GM11168 (cell line): Measurements from ENCODE around the gene SAP130.

Source experiments
- in situ Hi-C: fragments of 300-500 bp; cut with MboI; formaldehyde crosslinking; loops from one replicate; pipeline ENCODE4 v1.12.0; 2022; ENCODE audit warnings: low sequenced_read_pairs; ENCODE audit not compliant: unreplicated experiment

The SAP130 gene

DNA sequence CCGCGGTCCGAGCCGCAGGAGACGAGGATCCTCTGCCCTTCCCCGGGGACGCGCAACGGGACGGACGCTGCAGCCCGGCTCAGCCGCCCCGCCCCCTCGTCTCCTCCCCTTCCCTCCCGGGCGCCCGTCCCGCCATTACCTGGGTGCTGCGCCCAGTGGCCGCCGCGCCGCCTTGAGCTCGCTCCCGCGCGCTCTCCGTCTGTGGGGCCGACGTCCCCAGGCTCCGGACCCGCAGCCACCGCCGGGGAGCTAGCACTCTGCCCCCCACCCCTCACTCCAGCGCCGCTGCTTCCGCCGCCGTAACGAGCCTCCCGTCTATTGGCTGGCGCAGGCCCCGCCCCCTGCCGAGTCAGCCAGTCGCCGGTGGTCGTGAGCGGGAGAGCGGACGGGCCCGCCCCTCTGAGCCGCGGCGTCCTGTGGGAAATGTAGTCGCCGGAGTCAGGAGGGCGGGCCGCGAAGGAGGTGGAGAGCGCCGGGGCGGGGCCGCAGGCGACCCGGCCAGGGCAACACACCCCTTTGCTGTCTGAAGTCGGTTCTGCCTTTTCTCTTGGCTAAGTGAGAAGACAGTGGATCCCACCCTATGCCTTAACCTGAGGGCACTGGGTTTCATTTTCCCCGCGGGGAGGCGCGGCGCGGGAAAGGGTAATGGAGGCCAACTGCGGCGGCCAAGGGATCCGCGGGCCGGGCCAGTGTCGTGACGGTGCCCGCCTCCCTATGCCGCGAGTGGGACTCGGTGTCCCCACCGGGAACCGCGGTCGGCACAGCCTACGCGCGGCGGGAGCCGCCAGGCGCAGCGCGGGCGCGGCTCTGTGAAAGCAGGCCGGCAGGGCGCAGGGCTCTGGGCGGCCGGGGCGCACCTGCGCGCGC lies at the start of gene SAP130:
SAP130 (minus strand) TSS at position 259 of the 867 bp plus-strand sequence. CDS start 1,767 bp downstream, outside the sequence.
- in situ Hi-C loops = no loop called here

DNA sequence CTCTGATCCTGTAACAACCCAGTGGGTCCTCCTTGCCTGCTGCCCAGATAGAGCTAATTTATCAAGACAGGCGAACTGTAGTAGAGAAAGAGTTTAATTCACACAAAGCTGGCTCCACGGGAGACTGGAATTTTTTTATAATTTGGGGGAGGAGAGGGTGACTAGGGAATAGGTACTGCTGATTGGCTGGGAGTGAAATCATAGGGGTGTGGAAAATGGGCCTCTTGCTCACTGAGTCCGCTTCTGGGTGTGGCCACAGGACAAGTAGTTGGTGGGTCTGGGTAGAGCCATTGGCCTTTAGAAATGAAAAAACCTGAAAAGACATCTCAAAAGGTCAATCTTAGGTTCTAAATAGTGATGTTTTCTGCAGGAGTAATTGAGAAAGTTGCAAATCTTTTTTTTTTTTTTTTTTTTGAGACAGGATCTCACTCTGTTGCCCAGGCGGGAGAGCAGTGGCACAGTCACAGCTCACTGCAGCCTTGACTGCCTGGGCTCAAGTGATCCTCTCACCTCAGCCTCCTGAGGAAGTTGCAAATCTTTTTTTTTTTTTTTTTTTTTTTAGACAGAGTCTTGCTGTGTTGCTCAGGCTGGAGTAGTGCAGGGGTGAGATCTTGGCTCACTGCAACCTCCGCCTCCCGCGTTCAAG lies 48.7 kb upstream of the SAP130 start:
- in situ Hi-C loops = no loop called here

DNA sequence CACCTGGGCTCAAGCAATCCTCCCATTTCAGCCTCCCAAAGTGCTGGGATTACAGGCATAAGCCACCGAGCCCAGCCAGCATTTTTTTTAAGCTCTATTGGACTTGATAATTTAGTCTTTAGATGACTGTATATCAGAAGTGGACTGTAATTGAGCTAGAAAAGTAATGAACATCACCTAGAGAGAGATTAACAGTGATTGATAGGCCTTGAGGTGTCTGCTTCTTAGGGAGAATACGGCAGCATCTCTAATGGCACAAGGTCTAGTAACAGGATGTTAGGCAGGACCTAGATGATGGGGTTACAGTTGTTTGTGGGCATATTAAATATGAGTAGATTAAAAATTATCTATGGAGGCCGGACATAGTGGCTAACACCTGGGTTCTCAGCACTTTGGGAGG lies 45.4 kb upstream of the SAP130 start:
- in situ Hi-C loops = no loop called here

DNA sequence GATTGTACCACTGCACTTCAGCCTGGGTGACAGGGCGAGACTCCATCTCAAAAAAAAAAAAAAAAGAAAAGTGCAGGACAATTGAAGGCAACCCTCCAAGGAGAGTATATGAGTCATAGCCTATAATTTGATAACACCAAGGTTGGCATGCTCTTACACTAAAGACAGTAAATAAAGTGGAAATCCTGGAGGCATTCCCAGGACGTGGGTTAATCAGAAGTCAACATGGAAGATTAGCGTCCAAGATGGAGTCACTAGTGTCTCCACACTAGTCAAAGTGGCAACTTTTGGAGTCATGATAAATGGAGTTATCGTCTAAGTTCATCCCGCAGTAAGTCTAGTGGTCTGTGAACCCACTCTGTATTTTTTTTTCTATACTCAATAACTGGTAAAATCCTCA lies 41.9 kb upstream of the SAP130 start:
- in situ Hi-C loops = loop anchor here (10.0 kb wide), 1 partner anchor 165 kb away; no protein-coding TSS in a partner anchor

DNA sequence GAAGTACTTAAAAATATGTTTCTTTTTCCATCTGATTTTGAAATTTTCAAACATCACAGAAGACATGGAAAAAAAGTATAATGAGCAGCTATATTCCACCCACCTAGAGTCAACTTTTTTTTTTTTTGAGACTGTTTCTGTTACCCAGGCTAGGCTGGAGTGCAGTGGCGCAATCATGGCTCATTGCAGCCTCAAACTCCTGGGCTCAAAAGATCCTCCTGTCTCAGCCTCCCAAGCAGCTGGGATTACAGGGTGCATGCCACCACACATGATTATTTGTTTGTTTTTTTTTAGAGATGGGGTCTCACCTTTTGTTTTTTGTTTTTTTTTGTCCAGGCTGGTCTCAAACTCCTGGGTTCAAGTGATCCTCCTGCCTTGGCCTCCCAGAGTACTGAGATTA lies 36.5 kb upstream of the SAP130 start:
- in situ Hi-C loops = loop anchor here (10.0 kb wide), 1 partner anchor 170 kb away; no protein-coding TSS in a partner anchor

DNA sequence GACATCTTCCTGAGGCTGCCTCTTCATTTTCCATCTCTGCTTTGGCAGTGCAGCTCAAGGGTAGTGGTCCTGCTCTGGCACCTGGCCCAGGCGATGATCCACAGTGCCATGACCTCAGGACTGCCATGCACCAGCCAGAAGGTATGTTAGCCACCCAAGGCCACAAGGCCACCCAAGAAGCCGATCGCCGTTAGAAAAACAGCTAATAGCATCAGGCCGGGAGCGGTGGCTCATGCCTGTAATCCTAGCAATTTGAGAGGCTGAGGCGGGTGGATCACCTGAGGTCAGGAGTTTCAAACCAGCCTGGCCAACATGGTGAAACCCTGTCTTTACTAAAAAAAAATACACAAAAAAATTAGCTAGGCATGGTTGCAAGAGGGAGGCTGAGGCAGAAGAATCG lies 34.7 kb upstream of the SAP130 start:
- in situ Hi-C loops = loop anchor here (10.0 kb wide), 1 partner anchor 172 kb away; no protein-coding TSS in a partner anchor

DNA sequence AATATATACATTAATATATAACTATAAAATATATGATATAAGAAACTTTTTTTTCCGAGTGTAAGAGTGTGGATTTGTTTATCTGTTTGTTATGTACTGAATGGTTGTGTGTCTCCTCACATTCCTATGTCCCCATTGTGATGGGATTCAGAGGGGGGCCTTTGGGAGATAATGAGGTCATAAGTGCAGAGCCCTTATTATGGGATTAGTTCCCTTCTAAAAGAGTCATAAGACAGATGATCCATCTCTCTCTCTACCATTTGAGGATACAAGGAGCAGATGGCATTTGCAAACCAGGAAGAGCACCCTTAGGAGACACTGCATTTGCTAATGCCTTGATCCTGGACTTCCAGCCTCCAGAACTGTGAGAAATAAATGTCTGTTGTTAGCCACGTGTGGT lies 30.3 kb upstream of the SAP130 start:
- in situ Hi-C loops = no loop called here

DNA sequence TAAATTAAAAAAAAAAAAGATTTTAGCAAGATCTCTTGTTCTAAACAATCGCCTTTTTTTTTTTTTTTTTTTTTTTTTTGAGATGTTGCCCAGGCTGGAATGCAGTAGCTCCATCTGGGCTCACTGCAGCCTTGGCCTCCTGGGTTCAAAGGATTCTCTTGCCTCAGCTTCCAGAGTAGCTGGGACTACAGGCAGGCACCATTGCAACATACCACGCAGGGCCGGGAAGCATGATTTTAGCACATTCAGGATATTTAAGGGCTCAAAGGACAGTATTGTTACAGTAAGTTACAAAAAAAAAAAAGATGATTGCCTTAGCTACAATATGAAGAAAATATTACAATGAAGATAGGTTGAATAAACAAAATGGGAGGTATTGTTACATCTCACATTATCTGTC lies 29.5 kb upstream of the SAP130 start:
- in situ Hi-C loops = no loop called here

DNA sequence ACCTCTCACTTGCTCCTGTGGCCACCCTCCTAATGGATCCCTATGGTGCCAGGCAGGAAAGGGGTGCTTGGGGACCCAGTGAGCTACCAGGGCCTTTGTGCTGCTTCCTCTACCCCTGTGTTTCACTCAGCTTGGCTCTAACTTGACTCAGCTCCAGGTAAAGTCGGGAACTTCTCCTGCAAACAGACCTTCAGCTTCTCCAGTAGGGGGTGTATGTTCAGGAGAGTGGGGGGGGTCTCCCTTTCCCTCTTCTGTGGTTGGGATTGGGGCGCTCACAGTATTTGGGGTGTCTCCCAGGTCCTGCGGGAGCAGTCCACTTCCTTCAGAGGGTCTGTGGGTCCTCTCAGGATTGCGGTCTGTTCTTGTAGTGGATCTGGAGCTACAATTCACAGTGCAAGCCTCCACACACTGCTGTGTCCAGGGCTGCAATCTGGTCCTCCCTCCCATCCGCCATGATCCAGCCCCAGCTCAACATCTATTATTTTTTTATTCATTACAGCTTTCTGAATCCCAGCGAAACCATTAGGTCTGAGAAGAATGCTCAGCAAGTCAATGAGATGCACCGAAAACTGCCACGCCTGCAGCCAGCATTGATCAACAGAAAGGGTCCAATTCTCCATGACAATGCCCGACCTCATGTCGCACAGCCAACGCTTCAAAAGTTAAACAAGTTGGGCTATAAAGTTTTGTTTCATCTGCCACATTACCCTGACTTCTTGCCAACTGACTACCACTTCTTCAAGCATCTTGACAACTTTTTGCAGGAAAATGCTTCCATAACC lies 26.4 kb upstream of the SAP130 start:
- in situ Hi-C loops = no loop called here

DNA sequence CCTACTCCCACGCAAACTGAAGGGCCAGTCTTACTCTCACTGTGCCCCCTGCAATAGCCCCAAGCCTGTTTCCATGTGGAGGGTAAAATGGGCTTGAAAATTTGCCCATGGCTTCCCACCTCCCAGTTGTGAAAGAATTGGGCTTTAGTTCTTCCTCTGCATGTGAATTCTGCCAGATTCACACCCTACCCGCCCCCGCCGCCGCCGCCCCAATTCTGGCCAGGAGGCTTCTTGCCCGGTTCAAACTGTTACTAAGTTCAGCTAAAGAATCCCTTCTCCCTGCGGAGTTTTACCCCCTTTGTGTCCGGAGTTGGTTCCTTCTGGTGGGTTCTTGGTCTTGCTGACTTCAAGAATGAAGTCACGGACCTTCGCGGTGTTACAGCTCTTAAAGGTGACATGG lies 25.5 kb upstream of the SAP130 start:
- in situ Hi-C loops = no loop called here

DNA sequence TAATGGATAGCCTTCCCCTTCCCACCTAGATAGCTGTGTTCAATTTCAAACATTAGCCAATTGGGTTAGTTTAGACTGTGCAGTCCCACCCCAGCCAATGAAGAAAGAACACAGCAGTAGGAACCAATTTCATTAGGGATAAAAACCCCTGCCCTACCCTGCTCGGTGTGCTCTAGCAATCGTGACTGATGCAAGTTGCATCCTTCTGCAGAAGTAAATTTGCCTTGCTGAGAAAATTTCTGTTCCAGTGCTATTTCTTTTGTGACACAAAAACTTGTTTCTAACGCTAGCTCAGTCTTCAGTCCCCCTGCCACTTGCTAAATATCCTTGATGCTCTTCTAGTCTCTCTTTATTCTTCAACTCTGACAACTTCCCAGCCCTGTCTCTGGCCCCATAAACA lies 15.2 kb upstream of the SAP130 start:
- in situ Hi-C loops = no loop called here

DNA sequence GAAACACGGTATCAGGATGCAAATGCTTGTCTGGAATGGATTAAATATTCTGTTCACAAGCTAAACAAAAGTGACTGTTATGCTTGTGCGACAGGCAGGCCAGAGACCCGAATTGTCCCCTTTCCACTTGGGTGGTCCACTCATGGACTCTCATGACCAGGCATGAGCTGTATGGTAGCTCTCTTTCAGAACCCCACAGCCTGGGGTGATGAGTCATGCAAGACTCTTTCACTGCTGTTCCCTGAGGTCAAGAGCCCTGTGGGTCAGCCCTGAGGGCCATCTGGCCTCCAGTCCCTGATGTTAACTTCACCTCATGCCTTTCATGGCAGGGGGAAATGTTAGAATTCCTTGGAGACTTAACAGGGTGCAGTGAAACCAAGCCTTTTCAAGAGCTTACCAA lies 13.7 kb upstream of the SAP130 start:
- in situ Hi-C loops = no loop called here

DNA sequence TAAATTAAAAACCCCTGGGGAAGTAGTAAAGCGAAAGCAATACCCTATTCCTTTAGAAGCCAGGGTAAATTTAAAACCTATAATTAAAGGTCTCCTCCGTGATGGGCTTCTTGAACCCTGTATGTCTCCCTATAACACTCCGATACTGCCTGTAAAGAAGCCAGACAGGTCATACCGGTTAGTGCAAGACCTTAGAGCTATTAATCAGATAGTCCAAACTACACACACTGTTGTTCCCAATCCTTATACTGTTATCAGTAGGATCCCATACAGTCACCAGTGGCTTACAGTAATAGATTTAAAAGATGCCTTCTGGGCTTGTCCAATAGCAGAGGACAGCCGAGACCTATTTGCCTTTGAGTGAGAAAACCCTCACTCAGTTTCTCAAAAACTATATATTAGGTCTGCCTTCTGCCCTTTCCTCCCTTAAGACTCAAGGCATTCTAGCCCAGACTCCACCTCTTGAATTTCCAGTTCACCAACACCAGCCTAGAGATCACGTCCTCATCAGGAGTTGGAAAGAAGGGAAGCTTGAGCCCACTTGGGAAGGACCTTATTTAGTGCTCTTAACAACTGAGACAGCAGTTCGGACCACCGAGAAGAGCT lies 12.4 kb upstream of the SAP130 start:
- in situ Hi-C loops = no loop called here

DNA sequence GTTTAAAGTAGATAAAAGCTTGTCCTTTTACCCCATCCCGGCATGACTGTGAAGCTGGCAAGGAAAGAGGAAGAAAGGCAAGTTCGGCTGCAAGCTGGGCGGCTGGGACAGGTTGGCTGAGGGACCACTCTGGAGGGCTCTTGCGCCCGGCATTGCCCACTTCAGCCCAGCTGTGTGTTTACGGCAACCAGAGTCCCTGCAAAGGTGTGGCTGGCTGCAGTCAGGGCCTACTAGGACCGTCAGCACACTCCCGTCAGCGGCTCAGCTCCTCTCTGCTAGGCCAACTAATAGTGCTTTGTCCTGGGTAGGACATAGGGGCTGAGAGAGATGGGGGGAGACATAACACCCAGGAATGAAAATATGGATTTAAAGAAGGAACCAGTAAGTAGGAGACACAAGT lies 11.7 kb upstream of the SAP130 start:
- in situ Hi-C loops = no loop called here

DNA sequence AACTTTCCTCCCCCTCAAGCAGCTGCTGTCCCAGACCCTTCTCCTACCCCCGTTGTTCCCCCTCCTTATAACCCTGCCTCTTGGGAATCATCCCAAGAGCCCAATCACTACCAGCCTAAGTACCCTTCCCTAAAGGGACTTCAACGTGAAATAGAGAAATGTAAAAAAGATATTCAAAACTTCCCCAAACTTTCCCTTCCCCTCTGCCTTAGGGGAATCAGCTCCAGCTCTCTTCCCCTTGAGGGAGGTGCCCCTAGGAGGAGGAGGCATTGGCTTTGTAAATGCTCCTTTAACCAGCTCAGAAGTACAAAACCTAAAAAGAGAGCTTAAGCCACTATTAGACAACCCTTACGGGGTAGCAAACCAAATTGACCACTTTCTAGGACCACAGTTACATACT lies 10.6 kb upstream of the SAP130 start:
- in situ Hi-C loops = no loop called here

DNA sequence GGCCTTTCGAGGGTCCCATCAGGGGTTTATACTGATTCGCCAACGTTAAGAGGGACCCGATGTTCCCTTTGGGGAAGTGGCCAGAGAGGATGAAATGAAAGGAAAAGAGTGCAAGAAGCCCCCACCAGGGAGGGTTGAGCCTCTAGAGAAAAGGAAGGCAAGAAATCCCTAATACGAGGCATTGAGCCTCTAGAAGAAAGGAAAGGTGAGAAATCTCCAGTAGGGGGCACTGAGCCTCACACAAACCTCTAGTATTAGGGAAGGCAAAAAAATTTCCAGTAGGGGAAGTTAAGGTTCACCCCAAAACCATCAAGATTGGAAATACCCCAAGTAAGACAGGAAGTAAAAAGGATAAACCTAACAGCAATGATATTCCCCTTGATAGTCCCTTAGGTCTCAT lies 9.8 kb upstream of the SAP130 start:
- in situ Hi-C loops = no loop called here

DNA sequence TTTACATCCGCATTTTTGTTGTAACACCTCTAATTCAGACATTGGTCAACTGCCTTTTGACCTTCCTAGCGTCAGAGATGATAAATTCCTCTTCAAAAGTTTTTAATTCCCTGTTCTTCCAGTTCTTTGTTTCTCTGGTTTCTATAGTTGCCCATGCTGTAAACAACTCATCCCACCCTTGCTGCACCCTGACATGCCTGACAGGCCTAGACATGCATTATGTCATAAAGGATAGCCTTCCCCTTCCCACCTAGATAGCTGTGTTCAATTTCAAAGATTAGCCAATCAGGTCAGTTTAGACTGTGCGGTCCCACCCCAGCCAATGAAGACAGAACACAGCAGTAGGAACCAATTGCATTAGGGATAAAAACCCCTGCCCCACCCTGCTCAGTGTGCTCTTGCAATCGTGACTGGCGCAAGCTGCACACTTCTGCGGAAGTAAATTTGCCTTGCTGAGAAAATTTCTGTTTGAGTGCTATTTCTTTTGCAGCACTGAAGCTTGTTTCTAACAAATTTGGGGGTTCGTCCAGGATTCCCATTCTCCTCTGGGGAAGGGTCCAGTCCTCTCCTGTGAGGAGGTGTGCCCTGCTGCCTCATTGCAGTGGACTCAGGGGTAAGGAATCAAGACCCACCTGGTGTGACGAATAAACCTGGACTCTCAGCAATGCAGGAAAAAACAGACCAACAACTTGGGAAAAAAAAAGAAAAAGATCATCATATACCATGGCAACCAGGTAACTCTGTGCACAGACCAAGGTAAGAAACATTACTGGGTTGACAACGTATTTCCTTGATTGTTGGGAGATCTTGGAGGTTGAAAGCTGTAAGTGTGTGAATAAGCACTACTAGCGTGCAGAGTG lies 9.1 kb upstream of the SAP130 start:
- in situ Hi-C loops = no loop called here

DNA sequence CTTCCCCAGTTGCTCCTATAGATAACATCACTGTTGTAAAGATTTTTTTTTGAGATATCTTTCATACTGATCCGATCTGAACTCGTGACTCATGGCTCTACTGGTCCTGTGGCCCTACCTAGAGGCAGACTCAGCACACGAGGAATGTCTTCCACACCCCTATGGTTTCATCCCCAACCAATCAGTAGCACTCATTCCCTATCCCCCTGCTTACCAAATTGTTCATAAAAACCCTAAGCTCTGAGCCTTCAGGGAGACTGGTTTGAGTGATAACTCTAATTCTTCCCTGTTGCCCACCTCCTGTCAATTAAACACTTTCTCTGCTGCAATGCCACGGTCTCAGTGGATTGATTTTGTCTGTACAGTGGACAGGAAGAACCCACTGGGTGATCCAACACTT lies 4.2 kb upstream of the SAP130 start:
- in situ Hi-C loops = no loop called here

DNA sequence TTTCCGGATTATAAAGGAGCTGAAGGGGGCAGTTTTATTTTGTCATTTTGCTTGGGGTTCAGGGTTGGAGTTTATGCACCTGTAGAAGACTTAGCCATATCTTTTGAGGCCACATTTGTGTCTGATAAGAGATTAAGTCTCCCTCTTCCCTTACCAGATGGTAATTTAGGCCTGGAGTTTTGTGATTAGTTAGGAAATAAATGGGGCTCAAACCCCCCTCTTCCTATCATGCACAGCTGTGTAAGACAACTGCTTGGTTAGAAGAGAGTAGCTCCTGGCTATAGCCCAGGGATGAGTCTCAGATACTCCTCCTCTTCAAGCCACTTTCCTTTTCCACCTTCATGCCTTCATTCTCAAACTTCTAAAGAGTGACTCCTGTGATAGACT lies 802 bp upstream of the SAP130 start:
- in situ Hi-C loops = no loop called here
